Embryonic facial prominence (tissue), 1 donor: Measurements from ENCODE around the gene MTHFS.

Experiments used
- DNase-seq: peaks from one replicate; pipeline ENCODE4 v3.0.0-alpha.2; 2016; ENCODE audit errors: extremely low spot score

The MTHFS gene

DNA sequence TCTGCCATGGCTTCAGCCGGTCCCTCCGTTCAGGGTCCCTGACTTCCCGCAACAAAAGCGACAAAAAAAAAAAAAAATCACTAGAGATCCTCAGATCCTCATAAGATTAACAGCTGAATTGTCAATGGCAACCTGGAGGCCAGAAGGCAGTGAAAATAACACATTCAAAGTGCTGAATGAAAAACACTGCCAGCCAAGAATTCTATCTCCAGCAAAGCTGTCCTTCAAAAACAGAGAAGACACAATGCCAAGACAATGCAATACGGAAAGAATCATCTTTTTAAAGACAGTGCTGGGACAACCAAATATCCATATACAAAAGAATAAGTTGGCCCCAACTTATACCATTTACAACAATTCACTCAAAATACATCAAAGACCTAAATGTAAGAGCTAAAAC, 21.6 kb downstream of the MTHFS start:
- DNase-seq, result no peak

DNA sequence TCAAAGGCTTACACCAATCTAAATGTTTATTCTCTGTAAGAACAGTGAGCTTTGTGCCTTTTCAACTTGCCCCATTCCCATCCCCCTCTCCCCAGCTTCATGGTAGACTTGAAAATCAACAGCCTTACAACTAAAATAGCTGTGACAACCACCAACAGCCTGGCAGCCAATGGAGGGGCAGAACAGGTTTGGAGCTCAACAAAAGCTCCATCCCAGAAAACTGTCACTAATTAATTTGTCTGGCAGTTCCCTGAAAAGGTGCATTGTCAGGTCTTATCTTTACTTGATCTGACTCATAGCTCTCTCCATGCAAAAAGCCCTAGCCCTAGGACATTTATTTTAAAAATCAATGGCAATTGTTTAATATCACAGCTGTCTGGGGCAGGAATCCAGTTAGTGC, 22.6 kb downstream of the MTHFS start:
- no peak for DNase-seq

DNA sequence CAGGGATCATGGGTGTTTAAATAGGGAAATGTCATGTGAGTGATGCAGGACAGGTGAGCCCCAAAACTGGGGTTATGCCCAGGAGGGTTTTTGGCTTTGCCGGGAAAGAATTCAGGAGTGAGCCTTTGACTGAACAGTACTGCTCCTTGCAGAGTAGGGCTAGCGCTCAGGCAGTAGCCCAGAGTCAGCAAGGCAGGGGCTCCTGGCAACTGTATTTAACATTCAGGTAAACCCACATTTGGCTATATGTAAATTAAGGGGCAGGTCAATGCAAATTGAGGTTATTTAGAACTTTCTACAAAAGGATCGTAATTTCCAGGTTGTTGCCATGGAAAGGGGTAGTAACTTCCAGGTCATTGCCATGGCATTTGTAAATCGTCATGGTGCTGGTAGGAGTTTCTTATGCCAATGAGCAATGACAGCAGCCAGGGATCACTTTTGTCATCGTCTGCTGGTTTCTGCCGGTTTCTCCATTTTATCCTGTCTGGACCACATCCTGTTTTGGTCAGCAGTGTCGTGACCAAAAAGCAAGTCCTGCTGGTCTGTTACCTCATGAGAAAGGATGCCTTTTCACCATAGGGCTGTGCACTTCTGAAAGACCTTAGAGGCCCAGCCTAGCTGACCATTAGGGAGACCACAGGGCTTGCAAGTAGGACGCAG, 24.3 kb downstream of the MTHFS start:
- no peak for DNase-seq

DNA sequence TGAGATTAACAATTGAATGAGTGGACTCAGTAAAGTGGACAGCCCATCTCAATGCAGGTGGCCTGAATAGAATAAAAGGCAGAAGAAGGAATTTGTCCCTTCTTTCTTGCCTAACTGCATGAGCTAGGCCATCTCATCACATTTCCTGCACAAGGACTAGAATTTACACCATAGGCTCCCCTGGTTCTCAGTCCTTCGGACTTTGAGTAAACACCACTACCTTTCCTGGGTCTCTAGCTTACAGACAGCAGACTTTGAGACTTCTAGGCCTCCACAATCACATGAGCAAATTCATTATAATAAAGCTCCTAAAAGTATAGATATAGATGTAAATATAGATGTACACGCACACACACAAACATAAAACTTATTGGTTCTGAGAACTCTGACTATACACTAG, 28.3 kb downstream of the MTHFS start:
- DNase-seq, result no peak

DNA sequence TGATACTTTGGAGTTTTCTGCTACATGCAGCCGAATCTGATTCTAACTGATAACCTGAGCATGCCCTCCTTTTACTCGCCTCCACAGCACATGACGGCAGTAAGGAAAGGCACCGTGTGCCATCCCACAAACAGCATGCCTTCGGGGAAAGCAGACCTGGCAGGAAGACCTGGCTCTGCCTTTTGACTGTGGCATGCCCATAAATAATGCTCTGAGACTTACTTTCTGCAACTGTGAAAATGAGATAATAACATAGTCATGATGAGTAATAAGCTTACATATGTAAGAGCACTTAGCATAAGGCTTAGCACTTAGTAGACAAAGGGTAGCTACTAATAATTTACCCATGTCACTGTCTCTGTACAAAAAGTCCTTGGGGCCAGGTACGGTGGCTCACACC, 32.9 kb downstream of the MTHFS start:
- no peak for DNase-seq

DNA sequence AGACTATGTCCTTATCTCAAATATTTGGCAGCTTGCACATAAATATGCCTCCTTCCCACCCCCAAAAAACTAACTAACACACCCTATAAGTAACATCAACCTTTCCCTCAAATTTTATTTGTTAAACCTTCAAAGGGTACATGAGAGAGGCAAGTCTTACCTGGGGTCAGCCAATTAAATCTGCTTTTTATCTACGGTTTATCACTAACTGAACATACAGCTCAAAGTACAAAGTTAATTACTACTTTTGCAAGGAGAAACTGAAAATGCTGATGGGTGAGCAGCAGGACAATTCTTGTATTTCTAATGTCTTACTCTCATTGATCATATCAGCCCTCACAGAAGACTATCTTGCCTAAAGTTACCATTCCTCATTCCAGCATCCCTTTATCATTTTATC, 34.6 kb downstream of the MTHFS start:
- no peak for DNase-seq

DNA sequence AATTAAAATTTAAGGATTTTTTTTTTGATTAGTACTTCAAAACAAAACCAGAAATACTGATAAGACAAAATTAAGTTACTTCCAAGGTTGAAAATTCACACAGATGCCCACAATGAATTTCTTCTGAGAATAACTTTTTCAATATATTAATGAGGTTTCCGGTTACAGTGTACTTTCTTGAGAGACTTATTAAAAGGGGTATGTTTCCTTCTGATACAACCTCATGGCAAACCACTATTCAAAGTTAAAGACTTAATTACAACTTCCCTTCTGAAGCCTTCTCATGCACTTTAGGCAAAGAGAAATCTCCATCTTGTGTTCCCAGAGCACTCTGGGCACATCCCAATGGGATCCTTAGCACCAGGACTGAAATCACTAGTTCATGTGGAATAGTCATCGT, 36.2 kb downstream of the MTHFS start:
- no peak for DNase-seq

DNA sequence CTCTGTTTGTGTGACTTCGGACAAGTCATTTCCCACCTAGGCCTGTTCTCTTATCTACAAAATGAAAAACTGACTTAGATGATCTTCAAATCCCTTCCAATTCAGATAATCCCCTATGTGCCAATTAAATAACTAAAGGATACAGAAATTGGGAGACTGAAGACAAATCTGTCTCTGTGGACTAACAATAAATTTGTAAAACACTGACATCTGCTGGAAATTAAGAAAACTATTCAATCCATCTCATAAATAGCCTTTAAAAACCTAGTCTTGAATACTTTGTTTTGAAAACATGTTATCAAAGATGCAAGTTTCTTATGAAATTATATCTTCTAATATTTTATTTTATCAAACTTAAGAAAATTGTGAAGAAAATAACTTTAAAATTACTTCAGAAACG, 38.3 kb downstream of the MTHFS start:
- DNase-seq, result no peak

DNA sequence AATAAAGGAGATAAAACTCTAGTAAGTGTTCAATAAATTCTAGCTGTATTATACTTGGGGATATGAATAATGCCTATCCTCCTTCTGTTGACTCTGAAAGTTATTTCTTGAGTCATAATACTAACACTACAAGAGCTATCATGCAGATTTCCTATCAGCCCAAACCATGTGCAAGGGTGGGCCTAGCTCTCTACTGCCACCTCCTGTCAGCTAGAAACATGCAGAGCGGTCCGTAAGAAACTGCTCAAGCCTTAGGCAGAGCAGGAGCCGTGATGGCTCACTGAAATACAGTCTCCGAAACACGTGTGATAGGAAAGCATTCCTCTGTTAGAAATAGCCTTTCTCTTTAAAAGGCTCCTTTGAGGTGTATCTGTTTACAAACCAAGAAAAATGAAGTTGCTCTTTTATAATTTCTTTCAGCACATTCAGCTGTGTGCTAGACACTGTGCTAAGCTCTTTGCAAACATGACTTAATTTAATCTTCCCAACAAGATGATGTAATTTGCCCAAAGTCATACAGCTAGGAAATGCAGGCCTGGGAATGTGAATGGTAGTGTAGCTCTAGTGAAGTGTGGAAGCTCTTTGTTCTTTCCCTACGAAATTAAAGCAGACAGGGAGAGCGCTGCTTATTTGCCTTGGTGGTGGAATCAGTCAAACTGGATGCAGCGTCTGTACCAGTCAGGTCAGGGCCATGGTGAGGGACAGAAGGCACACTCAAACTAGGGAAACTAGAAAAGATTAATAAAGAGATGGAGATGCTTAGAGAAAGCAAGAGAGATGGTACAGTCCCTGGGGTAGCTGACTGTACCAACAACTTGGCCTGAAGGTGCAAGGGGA, 43.1 kb downstream of the MTHFS start:
- DNase-seq, result peak; percentile 34

DNA sequence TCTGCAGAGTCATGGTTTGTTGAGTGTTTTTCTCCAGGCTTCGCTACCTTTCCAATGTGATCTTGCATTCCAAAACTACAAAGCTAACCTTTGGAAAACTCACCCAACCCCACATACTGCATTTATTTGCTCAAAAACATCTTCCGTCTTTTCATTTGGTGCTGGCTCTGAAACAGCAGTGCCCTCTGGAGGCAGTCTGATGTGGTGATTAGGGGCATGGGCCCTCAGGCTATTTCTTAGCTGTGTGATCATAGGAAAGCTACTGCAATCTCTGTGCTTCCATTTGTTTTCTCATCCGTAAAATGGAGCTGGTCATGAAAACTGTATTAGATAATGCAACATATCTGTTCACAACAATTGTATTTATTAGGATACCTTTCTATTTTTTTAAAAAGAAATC, 47.0 kb downstream of the MTHFS start:
- no peak for DNase-seq

DNA sequence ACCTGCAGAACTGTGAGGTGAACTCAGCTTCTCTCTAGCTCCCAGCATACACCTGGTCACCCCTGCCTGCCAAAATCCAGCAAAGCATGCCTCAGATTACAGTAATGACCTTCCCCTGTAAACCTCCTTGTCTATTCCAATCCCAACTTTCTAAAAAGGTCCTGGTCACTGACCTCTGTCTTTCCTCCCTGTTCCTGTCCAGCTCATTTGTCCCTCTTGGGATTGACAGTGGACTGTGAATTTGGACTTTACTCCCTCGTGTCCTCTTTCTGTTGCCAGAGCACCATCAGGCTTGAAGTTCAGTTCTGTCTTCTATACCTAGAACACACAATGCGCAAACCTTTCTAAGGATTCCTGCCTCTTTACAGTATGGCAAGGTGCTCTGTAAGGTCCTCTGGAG, 50.3 kb downstream of the MTHFS start:
- DNase-seq, result no peak

DNA sequence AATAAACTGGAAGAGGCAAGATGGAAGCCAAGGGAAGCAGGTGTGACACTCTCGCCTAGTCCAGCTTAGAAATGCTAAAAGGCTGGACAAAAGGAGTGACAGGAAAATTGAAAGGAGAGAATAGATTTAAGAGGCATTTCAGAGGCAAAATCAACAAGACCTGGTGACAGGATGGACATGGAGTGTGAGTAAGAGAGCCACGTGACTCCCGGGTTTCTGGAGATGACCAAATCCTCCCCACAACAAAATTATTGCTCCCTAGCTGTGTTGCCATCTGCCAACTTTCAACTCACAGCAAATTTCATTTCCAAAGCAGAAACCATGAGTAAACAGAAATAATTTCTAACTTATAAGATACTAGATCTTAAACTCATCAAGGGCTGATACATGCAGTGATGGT, 52.6 kb downstream of the MTHFS start:
- DNase-seq, result no peak

DNA sequence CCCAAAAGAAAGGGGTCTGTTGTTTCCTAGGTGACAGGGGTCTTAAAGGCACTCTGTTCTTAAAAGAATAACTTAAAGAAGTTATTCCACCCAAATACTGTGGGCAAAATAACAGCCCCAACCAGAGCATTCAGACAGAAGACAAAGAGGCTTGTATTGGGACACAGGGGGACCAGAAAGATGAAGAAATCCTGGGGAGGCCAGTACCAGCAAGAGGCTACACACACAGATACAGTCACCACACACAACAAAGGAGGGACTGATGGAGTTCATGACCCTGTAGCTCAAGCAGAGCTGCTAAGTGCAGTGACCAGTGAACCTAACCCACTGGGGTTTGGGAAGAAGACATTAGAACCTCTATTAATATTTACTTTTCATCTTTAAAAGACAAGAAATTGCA, 59.0 kb downstream of the MTHFS start:
- no peak for DNase-seq

DNA sequence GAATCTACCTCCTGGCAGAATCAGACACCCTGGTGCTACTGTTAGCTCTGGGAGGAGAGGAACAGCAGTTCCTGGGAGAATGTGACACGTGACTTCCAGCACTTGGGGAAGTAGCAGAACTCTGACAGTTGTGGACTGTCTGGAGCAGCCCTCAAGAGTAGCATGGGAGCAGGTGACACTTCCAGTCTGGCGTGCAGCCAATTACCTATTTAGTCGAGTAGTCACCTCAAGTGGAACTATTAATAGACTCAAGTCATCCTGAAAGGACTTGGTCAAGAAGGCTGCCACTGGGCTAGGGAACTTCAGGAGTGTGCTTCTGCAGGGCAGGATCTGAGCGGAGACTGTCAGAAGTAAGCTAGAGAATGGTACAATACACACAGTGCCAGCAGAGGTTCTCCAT, 62.3 kb downstream of the MTHFS start:
- DNase-seq, result no peak

DNA sequence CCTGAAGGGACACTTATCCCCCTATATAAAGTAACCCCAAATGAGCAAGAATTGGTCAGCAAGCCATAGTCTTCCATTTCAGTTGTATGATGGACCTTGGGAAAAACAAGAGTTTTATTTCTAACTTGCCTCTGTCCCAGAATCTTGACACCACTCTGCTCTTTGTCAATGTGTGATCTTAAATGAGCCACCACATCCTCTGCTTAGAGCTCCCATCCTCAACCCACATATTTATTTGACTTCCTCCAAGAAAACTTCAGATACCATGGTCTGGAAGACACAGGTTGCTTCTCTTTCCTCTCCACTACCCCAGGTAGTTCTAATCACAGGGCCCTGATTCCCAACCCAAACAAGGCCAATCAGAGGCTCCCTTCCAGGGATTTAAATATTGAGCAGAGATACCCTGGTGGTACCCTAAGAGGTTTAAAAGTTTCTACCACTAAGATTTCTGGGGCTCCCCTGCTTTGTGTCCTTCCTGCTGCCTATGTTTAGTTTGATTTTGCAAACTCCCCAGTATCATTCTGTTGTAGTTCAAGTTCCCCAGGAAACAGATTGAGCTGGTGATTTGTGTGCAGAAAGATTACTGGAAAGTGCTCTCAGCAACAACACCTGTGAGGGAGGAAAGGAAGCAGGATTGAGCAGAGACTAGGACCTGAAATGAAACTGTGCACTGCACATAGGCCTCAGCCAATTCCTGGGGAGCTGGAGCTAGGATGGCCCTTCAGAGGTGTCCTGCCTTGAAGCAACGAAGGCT, 64.3 kb downstream of the MTHFS start:
- DNase-seq, result no peak

DNA sequence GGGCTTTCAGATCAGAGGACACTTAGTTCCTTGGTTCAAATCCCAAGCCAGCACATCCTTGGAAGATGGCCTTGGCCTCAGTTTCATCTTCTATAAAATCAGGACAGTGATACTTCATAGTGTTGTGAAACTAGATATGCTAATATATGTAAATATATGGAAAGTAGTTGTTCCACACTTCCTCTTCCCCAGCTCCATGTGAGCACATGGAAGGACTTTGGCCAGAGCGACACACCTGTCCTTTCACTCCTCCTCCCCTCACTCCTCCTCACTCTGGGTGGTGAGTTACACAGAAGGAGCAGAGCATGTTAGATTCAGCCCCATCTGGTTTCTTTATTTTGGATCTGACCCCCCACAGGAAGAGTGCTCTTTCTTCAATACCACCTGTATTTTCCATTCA, 65.2 kb downstream of the MTHFS start:
- DNase-seq, result no peak

DNA sequence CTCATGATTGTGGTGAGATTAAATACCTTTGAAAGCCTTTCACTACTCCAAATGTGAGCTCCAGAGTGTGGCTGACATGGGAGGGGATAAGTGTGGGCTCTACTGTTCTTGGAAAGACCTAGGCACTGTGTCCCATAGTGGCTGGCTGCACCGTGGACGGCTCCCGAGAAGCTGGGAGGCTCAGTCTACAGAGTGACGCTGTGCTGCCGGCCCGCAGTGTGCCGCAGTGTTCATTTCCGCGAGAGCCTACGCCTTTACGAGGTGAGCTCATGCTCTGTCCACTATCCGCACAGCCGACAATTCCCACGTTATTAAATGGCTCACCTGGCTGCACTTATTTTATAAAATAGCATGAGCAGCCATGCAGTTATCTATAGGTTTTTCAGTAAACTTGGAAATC, 66.9 kb downstream of the MTHFS start:
- no peak for DNase-seq

DNA sequence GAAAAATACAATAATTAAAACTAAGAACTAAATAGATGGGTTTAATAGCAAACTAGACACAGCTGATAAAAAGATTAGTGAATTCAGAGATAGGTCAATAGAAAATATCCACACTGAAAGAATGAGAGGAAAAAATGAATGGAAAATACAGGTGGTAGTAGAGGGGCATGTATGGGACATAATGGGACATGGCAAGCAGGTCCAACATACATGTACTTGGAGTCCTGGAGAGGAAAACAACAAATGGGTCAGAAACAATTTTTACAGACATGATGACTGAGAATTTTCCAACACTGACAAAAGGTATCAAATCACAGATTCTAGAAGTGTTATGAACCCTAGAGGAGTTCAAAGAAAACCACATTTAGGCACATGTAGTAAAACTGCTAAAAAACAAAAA, 68.4 kb downstream of the MTHFS start:
- no peak for DNase-seq

DNA sequence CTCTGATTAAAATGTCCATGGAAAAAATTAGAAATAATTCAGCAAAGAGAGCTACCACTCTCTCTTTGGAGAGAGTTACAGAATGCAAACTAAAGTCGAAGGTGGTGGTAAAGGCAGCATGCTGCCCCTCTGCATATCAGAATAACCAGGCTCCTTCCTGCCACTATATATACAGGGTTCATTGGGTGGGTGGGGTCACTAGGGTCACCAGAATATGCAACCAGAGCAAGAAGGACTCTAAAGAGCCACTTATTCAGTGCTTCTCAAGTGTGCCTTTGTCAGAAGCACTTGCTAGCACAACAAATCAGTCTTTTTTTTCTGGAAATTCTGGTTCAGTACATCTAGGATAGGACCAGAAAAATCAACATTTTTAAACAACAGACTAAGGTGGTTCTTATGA, 70.0 kb downstream of the MTHFS start:
- no peak for DNase-seq

DNA sequence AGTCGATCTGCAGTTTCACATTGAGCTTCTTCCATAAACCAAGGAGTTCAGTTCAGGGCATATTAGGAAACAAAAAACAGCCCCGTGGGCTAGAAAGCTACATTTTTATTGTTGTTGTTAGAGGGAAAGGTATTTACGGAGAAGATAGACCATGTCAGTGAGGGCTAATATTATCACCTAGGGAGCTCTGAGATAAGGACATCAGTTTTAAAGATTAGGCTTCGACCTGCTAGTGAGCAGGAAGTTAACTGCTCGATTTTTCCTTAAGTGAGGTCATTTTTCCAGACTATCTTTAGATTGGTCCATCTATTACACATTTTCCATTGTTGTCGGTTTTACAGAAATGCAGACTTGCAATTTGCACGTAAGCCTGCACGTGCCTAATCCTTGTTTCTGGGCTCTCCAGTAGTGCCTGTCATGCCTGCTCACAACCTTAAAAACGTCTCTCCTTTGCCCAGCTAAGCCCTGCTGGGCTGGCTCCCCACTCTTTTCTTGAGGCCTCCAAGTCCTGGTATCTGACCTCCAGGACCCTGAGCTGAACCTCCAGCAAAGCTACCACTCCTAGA, 72.6 kb downstream of the MTHFS start:
- DNase-seq, result no peak

DNA sequence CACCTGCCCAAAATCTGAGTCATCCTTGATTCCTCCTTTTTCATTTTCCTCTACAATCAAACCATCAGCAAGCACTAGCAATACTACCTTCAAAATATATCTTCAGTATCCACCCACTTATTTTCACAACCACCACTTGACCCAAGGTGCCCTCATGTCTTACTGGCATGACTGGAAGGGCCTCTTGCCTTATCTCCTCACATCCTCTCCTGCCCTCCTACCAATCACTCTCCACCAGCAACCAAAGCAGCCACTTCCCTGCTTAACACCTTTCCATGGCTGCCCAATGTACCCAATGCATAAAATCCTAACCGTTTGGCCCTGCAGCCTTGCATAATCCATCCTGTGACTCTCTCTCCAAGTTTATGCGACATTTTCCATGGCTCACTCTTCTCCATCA, 76.0 kb downstream of the MTHFS start:
- no peak for DNase-seq

DNA sequence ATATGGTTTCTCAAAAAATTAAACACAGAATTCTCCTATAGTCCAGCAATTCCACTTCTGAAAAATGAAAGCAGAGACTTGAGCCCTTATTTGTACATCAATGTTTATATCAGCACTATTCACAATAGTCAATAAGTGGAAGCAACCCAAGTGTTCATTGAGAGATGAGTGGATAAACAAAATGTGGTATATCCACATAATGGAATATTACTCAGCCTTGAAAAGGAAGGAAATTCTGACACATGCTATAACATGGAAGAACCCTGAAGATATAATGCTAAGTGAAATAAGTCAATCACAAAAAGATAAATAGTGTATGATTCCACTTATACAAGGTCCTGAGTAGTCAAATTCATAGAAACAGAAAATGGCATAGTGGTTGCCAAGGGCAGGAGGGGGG, 76.6 kb downstream of the MTHFS start:
- no peak for DNase-seq

DNA sequence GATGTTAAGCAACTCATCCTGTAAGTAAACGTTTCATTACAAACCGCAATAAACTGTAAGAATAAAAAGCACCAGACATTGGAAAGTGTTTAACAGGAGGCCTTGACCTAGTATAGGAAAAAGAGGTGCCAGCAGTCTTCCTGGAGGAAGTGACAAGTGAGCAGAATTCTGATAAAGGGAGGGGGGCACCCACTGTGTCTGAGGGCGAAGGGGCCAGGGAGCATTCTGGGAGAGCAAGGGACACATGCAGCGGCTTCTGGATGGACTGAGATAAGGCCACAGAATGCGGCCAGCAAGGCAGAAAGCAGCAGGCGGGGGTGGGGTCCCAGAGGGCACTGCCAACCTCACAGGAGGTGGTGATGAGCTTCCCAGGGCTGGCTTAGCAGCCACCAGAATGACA, 80.2 kb downstream of the MTHFS start:
- DNase-seq, result no peak
